OCI-LY1 (cell line): ENCODE measurements around the gene NMNAT1.

Source experiments
- H2AFZ ChIP-seq: fragments of 200-600 bp; sonication (generic), shearing (Covaris generic); 2 replicates; pipeline ENCODE4 v1.6.0; 2014; ENCODE audit warnings: antibody characterized with exemption, mild to moderate bottlenecking, low read length
- H3F3A ChIP-seq: fragments of 200-600 bp; sonication (generic), shearing (Covaris generic); 2 replicates; pipeline ENCODE4 v1.6.0; 2014; ENCODE audit warnings: mild to moderate bottlenecking, antibody characterized with exemption, low read length, moderate library complexity; ENCODE audit not compliant: insufficient read depth
- H3K27ac ChIP-seq: fragments of 200-600 bp; sonication (generic); 2 replicates; pipeline ENCODE4 v1.5.1; 2014; ENCODE audit warnings: low read length, mixed run types, mild to moderate bottlenecking, low read depth; ENCODE audit not compliant: poor library complexity, severe bottlenecking
- H3K27me3 ChIP-seq: fragments of 200-600 bp; sonication (generic); 2 replicates; pipeline ENCODE4 v1.6.0; 2014; ENCODE audit warnings: antibody characterized with exemption, mild to moderate bottlenecking, low read length, moderate library complexity; ENCODE audit not compliant: insufficient read depth
- H3K36me3 ChIP-seq: fragments of 200-600 bp; sonication (generic); 2 replicates; pipeline ENCODE4 v1.6.1; 2014; ENCODE audit warnings: mild to moderate bottlenecking, antibody characterized with exemption, low read length, moderate library complexity, mixed read lengths; ENCODE audit not compliant: insufficient read depth
- H3K4me1 ChIP-seq: fragments of 200-600 bp; sonication (generic); 2 replicates; pipeline ENCODE4 v1.5.1; 2014; ENCODE audit warnings: mild to moderate bottlenecking, low read length, moderate library complexity; ENCODE audit not compliant: insufficient read depth, severe bottlenecking
- H3K4me2 ChIP-seq: fragments of 200-600 bp; sonication (generic), shearing (Covaris generic); 2 replicates; pipeline ENCODE4 v1.6.1; 2014; ENCODE audit warnings: low read length
- H3K4me3 ChIP-seq: fragments of 200-600 bp; sonication (generic); 2 replicates; pipeline ENCODE4 v1.5.1; 2014; ENCODE audit warnings: low read length, low read depth, mild to moderate bottlenecking, mixed read lengths; ENCODE audit not compliant: poor library complexity, severe bottlenecking
- H3K79me2 ChIP-seq: fragments of 200-600 bp; shearing (Covaris generic); 2 replicates; pipeline ENCODE4 v1.6.1; 2016; ENCODE audit warnings: mixed run types, low read length, mixed read lengths; ENCODE audit not compliant: insufficient read depth
- H3K9ac ChIP-seq: fragments of 200-600 bp; sonication (generic), shearing (Covaris generic); 2 replicates; pipeline ENCODE4 v1.6.1; 2014; ENCODE audit warnings: mild to moderate bottlenecking, low read length, mixed read lengths
- H3K9me2 ChIP-seq: fragments of 200-600 bp; sonication (generic), shearing (Covaris generic); 2 replicates; pipeline ENCODE4 v1.6.1; 2014; ENCODE audit warnings: low read depth, mild to moderate bottlenecking, low read length, mixed read lengths
- H3K9me3 ChIP-seq: fragments of 200-600 bp; shearing (Covaris generic); 2 replicates; pipeline ENCODE4 v1.6.1; 2014; ENCODE audit warnings: low read length, mixed read lengths
- H4K20me1 ChIP-seq: fragments of 200-600 bp; sonication (generic), shearing (Covaris generic); 2 replicates; pipeline ENCODE4 v1.6.0; 2016; ENCODE audit warnings: mild to moderate bottlenecking, low read length; ENCODE audit not compliant: insufficient read depth
- CTCF ChIP-seq: fragments of 200-600 bp; sonication (generic), shearing (Covaris generic); IDR thresholded peaks from 2 replicates; pipeline ENCODE4 v1.5.1; 2017; ENCODE audit warnings: mild to moderate bottlenecking, antibody characterized with exemption, low read length, moderate library complexity, mixed read lengths
- EZH2 ChIP-seq: fragments of 200-600 bp; sonication (generic), shearing (Covaris generic); IDR thresholded peaks from 2 replicates; pipeline ENCODE4 v1.8.0; 2017; ENCODE audit warnings: borderline replicate concordance, mixed run types, mild to moderate bottlenecking, antibody characterized with exemption, low read length, moderate library complexity, mixed read lengths

Gene NMNAT1

GRCh38 chr1:9907441-9907840 lies 35.8 kb upstream of the NMNAT1 start:
- H3K79me2 ChIP-seq, result no peaks in the 10 kb centered on the region

DNA sequence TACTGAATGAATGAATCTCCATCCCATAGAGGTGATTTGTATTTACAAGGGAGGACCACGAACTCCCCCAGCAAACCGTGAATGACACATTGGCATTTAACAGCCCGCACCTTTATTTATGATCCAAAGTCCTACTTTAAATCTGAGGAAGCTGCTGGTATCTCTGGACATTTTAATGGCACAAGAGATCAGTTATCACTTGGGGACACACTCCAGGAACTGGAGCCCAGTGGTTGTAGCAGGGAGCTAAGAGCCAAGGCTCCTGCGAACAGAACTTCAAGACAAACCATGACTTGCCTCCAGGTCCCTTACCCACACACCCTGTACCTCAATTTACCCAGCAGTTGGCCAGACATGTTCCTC lies 34.4 kb upstream of the NMNAT1 start:
- peaks cover 18% of the 10 kb centered on the region for H3K4me1 ChIP-seq
- H3K4me3 ChIP-seq, result peak overlapping the region; percentile 94
- H3K9ac ChIP-seq, result peak overlapping the region; percentile 86; the same call in 1 of the 2 replicates
- H3K27me3 ChIP-seq, result no peaks in the 10 kb centered on the region
- no peaks in the 10 kb centered on the region for H3K79me2 ChIP-seq
- TF ChIP-seq EZH2, result no peak
- no peak for TF ChIP-seq CTCF
- no peak overlapping the region for H3K27ac ChIP-seq
- H3K36me3 ChIP-seq, result no peaks in the 10 kb centered on the region
- no peaks in the 10 kb centered on the region for H3F3A ChIP-seq
- no peak overlapping the region for H2AFZ ChIP-seq
- H3K4me2 ChIP-seq, result peak overlapping the region; percentile 100
- no peaks in the 10 kb centered on the region for H3K9me2 ChIP-seq
- no peaks in the 10 kb centered on the region for H4K20me1 ChIP-seq
- H3K9me3 ChIP-seq, result no peaks in the 10 kb centered on the region

More at GRCh38 chr1:9907441-9907840, 35.8 kb upstream of the NMNAT1 start:
- Histone ChIP-seq H2AFZ (no peak overlapping the region), H3K9me2 (no peaks in the 10 kb centered on the region), H3K36me3 (no peaks in the 10 kb centered on the region), H3K4me1 (peaks cover 18% of the 10 kb centered on the region), H3K9ac (no peak overlapping the region), H4K20me1 (no peaks in the 10 kb centered on the region), H3K27ac (no peak overlapping the region), H3K9me3 (no peaks in the 10 kb centered on the region), H3K4me3 (no peak overlapping the region), H3K4me2 (no peak overlapping the region), H3K27me3 (0 out of 2 replicates have a peak, but pooled peaks cover 3% of the 10 kb centered on the region), H3F3A (no peaks in the 10 kb centered on the region)
- TF ChIP-seq CTCF (no peak), EZH2 (no peak)

GRCh38 chr1:9909234-9910046 lies 33.8 kb upstream of the NMNAT1 start:
- peak overlapping the region; percentile 63; the same call in 1 of the 2 replicates for H2AFZ ChIP-seq
- no peaks in the 10 kb centered on the region for H3K9me2 ChIP-seq
- no peaks in the 10 kb centered on the region for H3F3A ChIP-seq
- no peaks in the 10 kb centered on the region for H3K79me2 ChIP-seq
- no peaks in the 10 kb centered on the region for H3K27me3 ChIP-seq
- H3K9me3 ChIP-seq, result no peaks in the 10 kb centered on the region
- peak overlapping the region; percentile 94 for H3K4me3 ChIP-seq
- H3K9ac ChIP-seq, result peak overlapping the region; percentile 86
- H3K27ac ChIP-seq, result no peak overlapping the region
- no peaks in the 10 kb centered on the region for H3K36me3 ChIP-seq
- H3K4me2 ChIP-seq, result peak overlapping the region; percentile 100
- TF ChIP-seq EZH2 (no peak), CTCF (no peak)
- peaks cover 18% of the 10 kb centered on the region for H3K4me1 ChIP-seq
- H4K20me1 ChIP-seq, result no peaks in the 10 kb centered on the region
